ENCODE results near the gene C14orf119. TPM values are rescaled to one million over a fixed set of nuclear protein-coding genes. Genes with fewer than 3 reads are reported as not detected.

C14orf119 gene
- total RNA-seq, 1 experiment from 2014 or later = 54.5 TPM

- Histone ChIP-seq H3K4me3 (ENCODE audit: low read depth, low read length, poor library complexity, severe bottlenecking) (no peak overlapping the region), H3K27ac (ENCODE audit: low read depth, low read length, poor library complexity, severe bottlenecking) (no peak overlapping the region), H3K9me3 (ENCODE audit: low read depth, low read length, poor library complexity, severe bottlenecking) (no peaks in the 10 kb centered on the region), H3K4me1 (ENCODE audit: insufficient read depth, low read length, poor library complexity, severe bottlenecking) (peaks cover 34% of the 10 kb centered on the region), H3K27me3 (replicated peaks; ENCODE audit: insufficient read depth, low read depth, low read length, poor library complexity) (no peaks in the 10 kb centered on the region), H3K36me3 (ENCODE audit: insufficient read depth, low read length, poor library complexity, severe bottlenecking) (peaks cover 26% of the 10 kb centered on the region)
- no peak for DNase-seq (ENCODE audit: low spot score)
- ChIA-PET POLR2A (ENCODE audit: low non-redundant PET) (no interaction called here), CTCF (no interaction called here)
- TF ChIP-seq CTCF (conservative IDR thresholded peaks at IDR 0.05; ENCODE audit: low read depth, low read length) = no peak
- no peak for TF ChIP-seq EZH2 (IDR thresholded peaks at IDR 0.05; ENCODE audit: borderline replicate concordance, low read depth, low read length, poor library complexity, severe bottlenecking)
- BruUV-seq (replicated peaks) = no TSS peak
- intact Hi-C loops (cut with micrococcal nuclease; ENCODE audit: unreplicated experiment) = no loop called here
Measured at GRCh38 chr14:23097786-23098185, 2.5 kb downstream of the C14orf119 start.

- TF ChIP-seq EZH2 (IDR thresholded peaks at IDR 0.05; ENCODE audit: borderline replicate concordance, low read depth, low read length, poor library complexity, severe bottlenecking) = no peak
- no peak for TF ChIP-seq CTCF (conservative IDR thresholded peaks at IDR 0.05; ENCODE audit: low read depth, low read length)
- POLR2A ChIA-PET (ENCODE audit: low non-redundant PET) = no interaction called here
- no TSS peak for BruUV-seq (replicated peaks)
- Histone ChIP-seq H3K27ac (ENCODE audit: low read depth, low read length, poor library complexity, severe bottlenecking) (no peak overlapping the region), H3K4me1 (ENCODE audit: insufficient read depth, low read length, poor library complexity, severe bottlenecking) (peaks cover 22% of the 10 kb centered on the region), H3K9me3 (ENCODE audit: low read depth, low read length, poor library complexity, severe bottlenecking) (no peaks in the 10 kb centered on the region), H3K4me3 (ENCODE audit: low read depth, low read length, poor library complexity, severe bottlenecking) (no peak overlapping the region), H3K27me3 (replicated peaks; ENCODE audit: insufficient read depth, low read depth, low read length, poor library complexity) (no peaks in the 10 kb centered on the region), H3K36me3 (ENCODE audit: insufficient read depth, low read length, poor library complexity, severe bottlenecking) (peaks cover 17% of the 10 kb centered on the region)
- intact Hi-C loops (cut with micrococcal nuclease; ENCODE audit: unreplicated experiment) = no loop called here
- no peak for DNase-seq (ENCODE audit: low spot score)
- CTCF ChIA-PET = interaction anchor here (0.7 to 1.5 kb wide), 4 partner anchors 10 to 30 kb away, joined by 3 to 5 read pairs (median 4); no protein-coding TSS in a partner anchor
Measured at GRCh38 chr14:23099212-23099861, 4.0 kb downstream of the C14orf119 start.

GRCh38 chr14:23101213-23101970 lies 6.1 kb downstream of the C14orf119 start:
- Histone ChIP-seq H3K4me1 (ENCODE audit: insufficient read depth, low read length, poor library complexity, severe bottlenecking) (peaks cover 22% of the 10 kb centered on the region), H3K27ac (ENCODE audit: low read depth, low read length, poor library complexity, severe bottlenecking) (no peak overlapping the region), H3K27me3 (replicated peaks; ENCODE audit: insufficient read depth, low read depth, low read length, poor library complexity) (no peaks in the 10 kb centered on the region), H3K9me3 (ENCODE audit: low read depth, low read length, poor library complexity, severe bottlenecking) (no peaks in the 10 kb centered on the region), H3K4me3 (ENCODE audit: low read depth, low read length, poor library complexity, severe bottlenecking) (no peak overlapping the region), H3K36me3 (ENCODE audit: insufficient read depth, low read length, poor library complexity, severe bottlenecking) (peaks cover 17% of the 10 kb centered on the region)
- BruUV-seq (replicated peaks) = no TSS peak
- ChIA-PET POLR2A (ENCODE audit: low non-redundant PET) (no interaction called here), CTCF (interaction anchor here (0.8 kb wide), 1 partner anchor 19 kb away, joined by 3 read pairs; no protein-coding TSS in a partner anchor)
- peak; percentile 25 for DNase-seq (ENCODE audit: low spot score)
- intact Hi-C loops (cut with micrococcal nuclease; ENCODE audit: unreplicated experiment) = no loop called here
- no peak for TF ChIP-seq EZH2 (IDR thresholded peaks at IDR 0.05; ENCODE audit: borderline replicate concordance, low read depth, low read length, poor library complexity, severe bottlenecking)
- no peak for TF ChIP-seq CTCF (conservative IDR thresholded peaks at IDR 0.05; ENCODE audit: low read depth, low read length)

All from A673 (cell line).